Tibial nerve (tissue), 4 donors: ENCODE data around the gene DENND1A. TPM values are rescaled to one million over a fixed set of nuclear protein-coding genes. Genes with fewer than 3 reads are reported as not detected.

ENCODE experiments used
- DNase-seq, 2 donors: peaks; one replicate each; pipeline ENCODE4 v3.0.0-alpha.2; 2019; ENCODE audit warnings: low spot score in 2 of 2
- H3K27ac ChIP-seq, 4 donors: fragments of 200-600 bp; sonication (generic) in 3 of 4; one replicate each; pipeline ENCODE4 v1.5.1; 2017 to 2019; ENCODE audit warnings: mild to moderate bottlenecking in 1 of 4
- H3K27me3 ChIP-seq, 2 donors: fragments of 200-600 bp; sonication (generic) in 1 of 2; one replicate each; pipeline versions ENCODE4 v1.5.1 to v1.6.0; 2017 to 2019
- H3K36me3 ChIP-seq, 3 donors: fragments of 200-600 bp; sonication (generic); one replicate each; pipeline ENCODE4 v1.5.1; 2018 to 2019
- H3K4me1 ChIP-seq, 4 donors: fragments of 200-600 bp; sonication (generic) in 3 of 4; one replicate each; pipeline ENCODE4 v1.5.1; 2017 to 2019
- H3K4me3 ChIP-seq, 4 donors: fragments of 200-600 bp; sonication (generic) in 3 of 4; one replicate each; pipeline ENCODE4 v1.5.1; 2017 to 2019; ENCODE audit warnings: mild to moderate bottlenecking in 1 of 4, moderate library complexity in 1 of 4
- H3K9me3 ChIP-seq, 4 donors: fragments of 200-600 bp; sonication (generic) in 3 of 4; one replicate each; pipeline ENCODE4 v1.5.1; 2017 to 2019
- EP300 ChIP-seq, 2 donors: sonication (generic); formaldehyde crosslinking; IDR thresholded peaks; one replicate each; pipeline ENCODE4 v1.6.1; 2017; ENCODE audit warnings: antibody characterized with exemption in 2 of 2, mild to moderate bottlenecking in 1 of 2
- POLR2A ChIP-seq, 2 donors: fragments of 450-650 bp; IDR thresholded peaks; one replicate each; pipeline ENCODE4 v1.6.1; 2017; ENCODE audit warnings: antibody characterized with exemption in 2 of 2, mild to moderate bottlenecking in 2 of 2, moderate library complexity in 2 of 2
- WGBS, 2 donors: methylation state at CpG; one replicate each; pipeline ENCODE4 v1.1.5; 2018; 5-methylcytosine and 5-hydroxymethylcytosine counted together
- total RNA-seq, 4 donors: library from RNA; depleted of rRNA; stranded (reverse); fragments of >200 nt; gene quantifications; one replicate each; pipeline ENCODE4 v1.1.0, GENCODE V29; 2016
- TF ChIP-seq, protein P1 (sequence below), 5 experiments: fragments of 200-600 bp in 3 of 5; fragments of 450-650 bp in 2 of 5; sonication (generic) in 3 of 5; IDR thresholded peaks; one replicate each; pipeline ENCODE4 v1.5.1; 2016 to 2019; ENCODE audit warnings: antibody characterized with exemption in 5 of 5, mild to moderate bottlenecking in 3 of 5, moderate library complexity in 2 of 5

The DENND1A gene
- total RNA-seq, 4 donors from 2014 or later = 17.5 to 34.8 (median 20.1) TPM

DNA sequence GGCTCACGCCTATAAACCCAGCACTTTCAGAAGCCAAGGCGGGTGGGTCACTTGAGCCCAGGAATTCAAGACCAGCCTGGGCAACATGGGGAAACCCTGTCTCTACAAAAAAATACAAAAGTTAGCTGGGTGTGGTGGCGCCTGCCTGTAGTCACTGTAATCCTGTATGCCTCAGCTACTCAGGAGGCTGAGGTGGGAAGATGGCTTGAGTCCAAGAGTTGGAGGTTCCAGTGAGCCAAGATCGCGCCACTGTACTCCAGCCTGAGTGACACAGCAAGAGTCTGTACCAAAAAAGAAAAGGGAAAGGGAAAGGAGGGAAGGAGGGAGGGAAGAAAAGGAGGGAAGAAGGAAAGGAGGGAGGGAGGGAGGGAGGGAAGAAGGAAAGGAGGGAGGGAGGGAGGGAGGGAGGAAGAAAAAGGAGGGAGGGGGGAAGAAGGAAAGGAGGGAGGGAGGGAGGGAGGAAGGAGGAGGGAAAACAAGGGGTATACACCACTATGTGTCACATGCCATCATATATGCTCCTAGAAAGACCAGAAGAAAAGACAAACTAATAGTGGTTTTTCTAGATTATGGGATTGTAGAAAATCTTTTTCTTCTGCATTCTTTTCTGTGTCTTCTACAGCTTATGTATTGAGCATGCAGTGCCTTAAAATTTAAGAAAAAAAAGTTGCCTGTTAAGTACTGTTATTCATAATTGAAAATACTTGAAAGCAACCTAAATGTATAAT lies 240.1 kb downstream of the DENND1A start:
- H3K4me3 ChIP-seq = no peak overlapping the region
- no peaks in the 10 kb centered on the region for H3K27me3 ChIP-seq
- 94 to 99% methylated on average over 5 of the region's 5 CpGs for WGBS, 2 donors
- H3K36me3 ChIP-seq = no peaks in the 10 kb centered on the region
- no peaks in the 10 kb centered on the region for H3K9me3 ChIP-seq
- peaks cover 0 to 7% (median 0%) of the 10 kb centered on the region in 4 donors for H3K4me1 ChIP-seq
- no peak overlapping the region for H3K27ac ChIP-seq
- TF ChIP-seq EP300 (IDR thresholded peaks at IDR 0.05) = no peak
- TF ChIP-seq, protein P1, sequence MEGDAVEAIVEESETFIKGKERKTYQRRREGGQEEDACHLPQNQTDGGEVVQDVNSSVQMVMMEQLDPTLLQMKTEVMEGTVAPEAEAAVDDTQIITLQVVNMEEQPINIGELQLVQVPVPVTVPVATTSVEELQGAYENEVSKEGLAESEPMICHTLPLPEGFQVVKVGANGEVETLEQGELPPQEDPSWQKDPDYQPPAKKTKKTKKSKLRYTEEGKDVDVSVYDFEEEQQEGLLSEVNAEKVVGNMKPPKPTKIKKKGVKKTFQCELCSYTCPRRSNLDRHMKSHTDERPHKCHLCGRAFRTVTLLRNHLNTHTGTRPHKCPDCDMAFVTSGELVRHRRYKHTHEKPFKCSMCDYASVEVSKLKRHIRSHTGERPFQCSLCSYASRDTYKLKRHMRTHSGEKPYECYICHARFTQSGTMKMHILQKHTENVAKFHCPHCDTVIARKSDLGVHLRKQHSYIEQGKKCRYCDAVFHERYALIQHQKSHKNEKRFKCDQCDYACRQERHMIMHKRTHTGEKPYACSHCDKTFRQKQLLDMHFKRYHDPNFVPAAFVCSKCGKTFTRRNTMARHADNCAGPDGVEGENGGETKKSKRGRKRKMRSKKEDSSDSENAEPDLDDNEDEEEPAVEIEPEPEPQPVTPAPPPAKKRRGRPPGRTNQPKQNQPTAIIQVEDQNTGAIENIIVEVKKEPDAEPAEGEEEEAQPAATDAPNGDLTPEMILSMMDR (IDR thresholded peaks at IDR 0.05) = no peak
- no peak for TF ChIP-seq POLR2A (IDR thresholded peaks at IDR 0.05)
- DNase-seq = no peak

DNA sequence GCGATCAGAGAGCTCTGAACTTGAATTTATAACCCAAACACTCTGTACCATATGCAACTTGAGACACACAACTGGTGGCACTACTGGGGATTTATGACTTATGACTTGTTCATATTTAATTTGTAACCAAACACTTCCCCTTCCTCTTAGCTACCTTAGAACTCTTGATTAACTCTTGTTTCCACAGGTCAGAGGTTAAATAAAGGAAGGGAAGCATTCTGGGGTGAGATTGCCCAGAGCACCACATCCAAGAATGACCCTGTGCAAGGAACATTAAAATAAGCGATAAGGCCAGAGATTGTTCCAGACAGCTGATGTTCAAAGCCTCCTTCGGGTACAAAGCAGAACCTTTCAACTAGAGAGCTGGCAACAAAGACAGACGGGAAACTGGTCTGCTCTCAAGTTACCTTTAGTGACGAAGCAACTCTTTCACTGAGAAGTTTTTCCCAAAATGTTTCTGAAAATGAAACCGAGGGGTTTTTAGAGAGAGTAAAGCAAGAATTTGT lies 242.6 kb downstream of the DENND1A start:
- 63 to 69% methylated on average over 6 of the region's 6 CpGs for WGBS, 2 donors
- no peak overlapping the region for H3K27ac ChIP-seq
- H3K4me1 ChIP-seq = peaks cover 0 to 7% (median 0%) of the 10 kb centered on the region in 4 donors
- no peak for DNase-seq
- H3K4me3 ChIP-seq = no peak overlapping the region
- H3K36me3 ChIP-seq = no peaks in the 10 kb centered on the region
- TF ChIP-seq, protein P1 (IDR thresholded peaks at IDR 0.05) = no peak
- TF ChIP-seq EP300 (IDR thresholded peaks at IDR 0.05) = peak in 1 of 2 donors; percentile 30
- H3K9me3 ChIP-seq = no peaks in the 10 kb centered on the region
- H3K27me3 ChIP-seq = no peaks in the 10 kb centered on the region

DNA sequence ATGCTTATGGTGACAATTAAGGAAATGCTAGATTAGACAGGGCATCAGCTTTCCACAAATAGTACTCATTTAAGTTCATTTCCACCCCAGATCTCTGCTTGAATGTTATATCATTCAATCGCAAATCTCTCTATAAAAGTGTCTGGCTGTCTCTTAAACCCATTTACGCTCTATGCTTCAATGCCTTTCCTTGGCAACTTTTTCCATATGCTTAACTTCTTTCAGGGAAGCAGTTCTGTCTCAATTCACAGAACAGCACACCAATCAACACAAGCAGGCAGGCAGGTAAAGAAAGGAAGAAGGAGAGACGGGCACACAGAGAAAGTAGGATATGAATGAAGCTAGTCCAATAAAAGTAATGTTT lies 243.1 kb downstream of the DENND1A start:
- Histone ChIP-seq H3K4me3 (no peak overlapping the region), H3K27ac (no peak overlapping the region), H3K27me3 (no peaks in the 10 kb centered on the region), H3K4me1 (peaks cover 0 to 7% (median 0%) of the 10 kb centered on the region in 4 donors), H3K9me3 (no peaks in the 10 kb centered on the region), H3K36me3 (no peaks in the 10 kb centered on the region)
- no peak for TF ChIP-seq POLR2A (IDR thresholded peaks at IDR 0.05)
- TF ChIP-seq, protein P1 (IDR thresholded peaks at IDR 0.05) = no peak
- TF ChIP-seq EP300 (IDR thresholded peaks at IDR 0.05) = no peak
- DNase-seq = no peak
- WGBS, 2 donors = 93 to 96% methylated on average over 3 of the region's 3 CpGs

DNA sequence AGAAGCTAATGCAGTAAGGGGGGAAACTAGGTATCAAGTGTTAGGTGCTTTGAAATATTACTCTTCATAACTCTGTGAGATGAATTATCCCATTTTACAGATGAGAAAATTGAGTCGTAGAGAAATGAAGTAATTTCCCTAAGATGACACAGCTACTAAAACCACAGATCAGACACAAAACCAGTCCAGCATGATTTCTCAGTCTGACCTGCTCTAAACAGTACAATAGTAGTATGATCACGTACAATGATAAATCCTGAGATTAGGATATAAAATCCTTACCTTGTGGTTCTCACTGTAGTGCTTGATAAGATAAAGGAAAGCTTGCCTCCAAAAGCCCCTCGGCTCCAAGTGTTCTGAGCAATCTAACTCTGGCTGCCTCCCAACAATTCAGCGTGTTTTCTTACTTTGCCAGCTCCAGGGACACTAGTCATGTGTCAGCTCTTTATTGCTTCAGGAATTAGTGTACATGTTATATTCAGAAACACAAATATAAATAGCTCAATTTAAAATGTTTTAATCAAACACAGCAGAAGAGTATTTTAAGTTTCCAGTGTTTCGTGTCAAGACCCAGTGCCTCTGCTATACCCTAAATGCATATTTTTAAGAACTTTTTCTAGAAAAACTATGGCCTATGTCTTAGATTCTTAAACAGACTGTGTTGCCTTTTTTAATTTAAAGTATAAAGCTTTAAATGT lies 243.6 kb downstream of the DENND1A start:
- TF ChIP-seq, protein P1 (IDR thresholded peaks at IDR 0.05) = no peak
- TF ChIP-seq POLR2A (IDR thresholded peaks at IDR 0.05) (no peak), EP300 (IDR thresholded peaks at IDR 0.05) (no peak)
- Histone ChIP-seq H3K4me1 (peaks cover 0 to 7% (median 0%) of the 10 kb centered on the region in 4 donors), H3K9me3 (no peaks in the 10 kb centered on the region), H3K36me3 (no peaks in the 10 kb centered on the region), H3K27ac (no peak overlapping the region), H3K4me3 (no peak overlapping the region), H3K27me3 (no peaks in the 10 kb centered on the region)
- peak in 1 of 2 donors; percentile 8 for DNase-seq
- WGBS, 2 donors = 57 to 58% methylated on average over 5 of the region's 5 CpGs

DNA sequence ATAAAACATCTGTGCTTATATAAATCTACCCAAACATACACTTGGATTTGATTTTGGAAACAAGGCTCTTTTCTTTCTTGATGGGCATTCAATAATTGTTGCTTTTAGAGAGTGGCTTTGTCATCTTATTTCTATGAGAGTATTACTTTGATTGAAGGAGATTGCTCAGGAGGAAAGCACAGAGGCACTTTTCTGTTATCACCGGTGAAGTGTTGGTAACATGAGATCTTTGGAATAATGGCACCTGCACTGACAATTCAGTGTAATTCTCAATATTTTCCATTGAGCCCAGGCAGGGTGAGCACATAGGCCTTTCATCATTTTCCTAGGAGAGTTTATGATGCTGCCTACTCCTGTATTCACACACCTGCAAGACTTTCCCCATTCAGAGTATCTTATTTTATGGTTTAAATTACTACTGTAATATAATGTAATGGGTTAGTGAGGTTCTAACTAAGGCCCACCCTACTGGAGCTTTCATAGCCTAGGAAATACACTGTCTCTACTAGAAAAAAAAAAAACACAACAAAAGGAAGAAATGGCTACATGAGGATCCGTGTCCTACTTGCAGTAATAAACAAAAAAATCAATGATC lies 244.3 kb downstream of the DENND1A start:
- no peak for TF ChIP-seq POLR2A (IDR thresholded peaks at IDR 0.05)
- no peak for TF ChIP-seq EP300 (IDR thresholded peaks at IDR 0.05)
- TF ChIP-seq, protein P1 (IDR thresholded peaks at IDR 0.05) = no peak
- H3K27me3 ChIP-seq = no peaks in the 10 kb centered on the region
- WGBS, 2 donors = 83 to 88% methylated on average over 2 of the region's 2 CpGs

More for the DNA sequence above, 244.3 kb downstream of the DENND1A start:
- H3K27ac ChIP-seq = no peak overlapping the region
- H3K9me3 ChIP-seq = no peaks in the 10 kb centered on the region
- no peak overlapping the region for H3K4me3 ChIP-seq
- H3K36me3 ChIP-seq = no peaks in the 10 kb centered on the region
- H3K4me1 ChIP-seq = peaks cover 0 to 7% (median 0%) of the 10 kb centered on the region in 4 donors
- no peak for DNase-seq
